Esophagus squamous epithelium (tissue), 4 donors: ENCODE measurements around the gene DHCR7.

Experiments
- CTCF ChIP-seq, 6 experiments: fragments of 450-650 bp in 4 of 6; fragments of 200-600 bp in 2 of 6; sonication (generic) in 2 of 6; IDR thresholded peaks; one replicate each; pipeline ENCODE4 v1.5.1; 2016 to 2019; ENCODE audit warnings: antibody characterized with exemption in 6 of 6, mild to moderate bottlenecking in 4 of 6, moderate library complexity in 4 of 6
- POLR2A ChIP-seq, 4 donors: fragments of 450-650 bp; IDR thresholded peaks; one replicate each; pipeline ENCODE4 v1.6.1; 2017; ENCODE audit warnings: antibody characterized with exemption in 4 of 4, mild to moderate bottlenecking in 4 of 4, moderate library complexity in 3 of 4

- no peak for TF ChIP-seq CTCF (IDR thresholded peaks at IDR 0.05)
- TF ChIP-seq POLR2A (IDR thresholded peaks at IDR 0.05), result no peak
Observed at GRCh38 chr11:71395263-71395560, 53.0 kb downstream of the DHCR7 start.
